GM19238 (cell line): ENCODE measurements around the gene TUBB8B.
"Not testable (repeated sequence)": the region's sequence is repeated elsewhere in the genome, so short reads cannot be mapped to it uniquely, and the experiment has no call there.

Experiments
- DNase-seq: peaks from one replicate; pipeline ENCODE4 v3.0.0; 2011; ENCODE audit warnings: low spot score; ENCODE audit not compliant: insufficient read length

Gene TUBB8B

GRCh38 chr18:49176-49665 lies at the start of gene TUBB8B:
Gene TUBB8B (minus strand): TSS chr18:49615. CDS start chr18:49557, 58 bp downstream.
- DNase-seq: not testable (repeated sequence)

- DNase-seq: not testable (repeated sequence)
Observed at GRCh38 chr18:97252-97914, 48.0 kb upstream of the TUBB8B start.

- not testable (repeated sequence) for DNase-seq
Observed at GRCh38 chr18:96767-97131, 47.3 kb upstream of the TUBB8B start.

DNA sequence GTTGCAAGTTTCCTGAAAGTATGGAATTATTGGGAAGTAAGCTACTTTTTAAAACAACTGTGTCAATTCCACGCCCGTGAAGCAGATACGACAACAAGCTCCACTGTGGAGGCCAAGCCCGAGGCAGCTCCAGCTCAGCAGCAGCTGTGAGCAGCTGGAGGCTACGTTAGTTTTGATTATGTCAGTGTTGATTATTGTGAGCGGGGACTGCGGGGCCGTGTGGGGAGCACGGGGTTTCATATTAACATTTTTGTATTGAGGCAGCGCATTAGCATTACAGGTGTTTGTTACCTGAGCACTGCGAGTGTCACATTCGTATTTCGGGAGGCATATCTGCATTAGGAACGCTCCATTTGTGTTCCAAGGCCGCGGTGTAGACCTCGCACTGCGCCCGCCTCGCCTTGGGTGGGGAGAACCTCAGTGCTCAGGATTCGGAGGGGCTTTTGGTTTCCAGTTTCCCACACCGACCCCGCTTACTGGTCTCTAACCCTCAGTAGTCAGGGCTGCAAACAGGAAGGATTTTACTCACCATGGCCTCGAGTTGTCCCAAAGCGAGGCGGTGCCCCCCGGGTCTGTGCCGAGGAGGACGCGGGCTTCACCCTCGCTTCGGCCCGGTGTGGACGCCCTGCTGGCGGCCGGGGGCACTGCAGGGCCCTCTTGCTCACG lies 46.8 kb upstream of the TUBB8B start:
- not testable (repeated sequence) for DNase-seq

- not testable (repeated sequence) for DNase-seq
Observed at GRCh38 chr18:95580-95979, 46.2 kb upstream of the TUBB8B start.

- DNase-seq: not testable (repeated sequence)
Observed at GRCh38 chr18:93897-94408, 44.5 kb upstream of the TUBB8B start.

- not testable (repeated sequence) for DNase-seq
Observed at GRCh38 chr18:91561-91960, 42.1 kb upstream of the TUBB8B start.

GRCh38 chr18:90396-91193 lies 41.2 kb upstream of the TUBB8B start:
- DNase-seq: not testable (repeated sequence)

DNA sequence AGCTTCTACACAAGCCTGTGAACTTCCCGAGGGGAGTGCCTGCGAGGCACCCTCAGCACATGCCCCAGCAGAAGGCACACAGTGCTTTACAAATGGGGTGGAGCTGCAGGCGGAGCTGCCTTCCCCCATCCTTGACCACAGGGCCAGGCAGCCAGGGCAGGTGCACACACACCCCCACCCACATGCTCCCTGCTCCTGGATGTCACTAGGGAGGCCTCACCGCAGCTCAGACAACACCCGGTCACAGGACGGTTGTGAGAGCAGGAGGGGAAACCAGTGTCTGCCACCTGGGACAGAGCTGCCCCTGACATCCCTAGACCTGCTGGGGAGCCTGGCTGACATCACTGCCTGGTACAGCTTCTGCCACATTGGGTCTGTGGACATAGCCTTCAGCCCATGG lies 39.7 kb upstream of the TUBB8B start:
- not testable (repeated sequence) for DNase-seq

GRCh38 chr18:84801-85200 lies 35.4 kb upstream of the TUBB8B start:
- DNase-seq: not testable (repeated sequence)

- DNase-seq: not testable (repeated sequence)
Observed at GRCh38 chr18:82626-83209, 33.3 kb upstream of the TUBB8B start.

GRCh38 chr18:80881-81280 lies 31.5 kb upstream of the TUBB8B start:
- DNase-seq: not testable (repeated sequence)

DNA sequence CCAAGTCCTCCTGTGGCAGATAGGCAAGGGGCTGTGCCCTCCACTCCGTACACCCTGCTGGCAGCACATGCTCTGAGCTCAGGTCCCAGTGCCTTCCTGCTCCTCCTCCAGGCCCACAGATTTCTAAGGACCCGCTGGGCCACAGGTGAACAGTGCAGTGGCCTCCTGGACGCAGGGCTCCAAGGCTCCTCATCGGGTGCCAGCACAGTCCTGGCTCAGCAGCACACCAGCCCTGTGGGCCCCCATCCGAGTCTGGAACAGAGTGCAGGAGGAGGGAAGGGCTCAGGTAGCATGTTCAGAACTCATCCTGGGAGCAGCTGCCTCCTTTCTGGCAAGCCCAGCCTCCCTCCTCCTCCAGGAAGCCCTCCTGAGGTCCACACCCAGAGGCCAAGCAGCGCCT lies 30.8 kb upstream of the TUBB8B start:
- DNase-seq: not testable (repeated sequence)

DNA sequence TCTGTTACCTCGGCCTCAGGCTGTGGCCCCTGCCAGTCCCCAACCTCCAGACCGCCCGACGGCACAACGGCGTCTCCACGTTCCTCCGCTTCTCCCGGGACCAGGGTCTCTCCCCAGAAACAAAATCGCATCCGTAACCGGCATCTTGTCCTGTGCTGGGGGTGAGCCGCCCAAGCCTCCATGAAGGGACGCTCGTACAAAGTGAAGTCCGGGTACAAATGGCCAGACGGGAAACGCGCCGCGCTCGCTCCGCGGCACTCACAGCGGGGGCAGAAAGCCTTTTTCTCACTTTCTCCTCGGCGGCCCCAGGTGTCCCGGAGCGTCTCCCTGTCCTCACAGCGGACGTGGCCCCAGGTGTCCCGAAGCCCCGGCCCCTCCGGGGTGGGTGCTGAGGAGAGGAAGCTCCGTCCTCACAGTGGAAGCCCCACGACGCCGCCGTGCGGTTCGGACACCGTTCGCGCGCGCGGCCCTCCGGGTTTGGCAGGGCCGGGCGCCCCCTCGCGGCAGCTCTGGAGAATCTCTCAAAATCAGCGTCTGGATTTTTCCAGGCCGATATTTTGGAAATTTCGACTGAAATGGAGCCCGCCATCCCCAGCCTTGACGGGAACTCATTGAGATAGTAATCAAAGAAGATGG lies 26.2 kb upstream of the TUBB8B start:
- not testable (repeated sequence) for DNase-seq

DNA sequence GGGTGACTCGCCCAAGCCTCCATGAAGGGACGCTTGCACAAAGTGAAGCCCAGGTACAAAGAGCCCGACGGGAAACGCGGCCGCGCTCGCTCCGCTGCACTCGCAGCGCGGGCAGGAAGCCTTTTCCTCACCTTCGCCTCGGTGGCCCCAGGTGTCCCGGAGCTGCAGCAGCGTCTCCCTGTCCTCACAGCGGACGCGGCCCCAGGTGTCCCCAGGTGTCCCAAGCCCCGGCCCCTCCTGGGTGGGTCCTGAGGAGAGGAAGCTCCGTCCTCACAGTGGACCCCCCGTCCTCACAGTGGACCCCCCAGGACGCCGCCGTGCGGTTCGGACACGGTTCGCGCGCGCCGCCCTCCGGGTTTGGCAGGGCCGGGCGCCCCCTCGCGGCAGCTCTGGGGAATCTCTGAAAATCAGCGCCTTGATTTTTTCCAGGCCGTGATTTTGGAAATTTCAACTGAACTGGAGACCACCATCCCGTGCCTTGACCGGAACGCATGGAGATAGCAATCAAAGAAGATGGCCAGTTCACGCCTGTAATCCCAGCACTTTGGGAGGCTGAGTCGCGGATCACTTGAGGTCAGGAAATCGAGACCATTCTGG lies 23.9 kb upstream of the TUBB8B start:
- DNase-seq: not testable (repeated sequence)

GRCh38 chr18:67701-68100 lies 18.3 kb upstream of the TUBB8B start:
- DNase-seq: not testable (repeated sequence)

DNA sequence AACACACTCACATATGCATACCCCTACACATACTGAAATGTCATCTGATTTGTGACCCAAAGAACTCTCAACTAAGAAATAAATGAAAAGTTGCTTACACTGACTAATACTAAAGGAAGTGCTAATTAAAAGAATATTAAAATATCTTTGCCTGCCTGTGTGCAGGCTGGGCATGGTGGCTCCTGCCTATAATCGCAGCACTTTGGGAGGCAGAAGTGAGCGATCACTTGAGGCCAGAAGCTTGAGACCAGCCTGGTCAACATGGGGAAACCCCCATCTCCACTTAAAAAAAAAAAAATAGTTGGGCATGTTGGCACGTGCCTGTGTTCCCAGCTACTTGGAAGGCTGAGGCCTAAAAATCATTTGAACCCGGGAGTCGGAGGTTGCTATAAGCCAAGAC lies 14.9 kb upstream of the TUBB8B start:
- not testable (repeated sequence) for DNase-seq

DNA sequence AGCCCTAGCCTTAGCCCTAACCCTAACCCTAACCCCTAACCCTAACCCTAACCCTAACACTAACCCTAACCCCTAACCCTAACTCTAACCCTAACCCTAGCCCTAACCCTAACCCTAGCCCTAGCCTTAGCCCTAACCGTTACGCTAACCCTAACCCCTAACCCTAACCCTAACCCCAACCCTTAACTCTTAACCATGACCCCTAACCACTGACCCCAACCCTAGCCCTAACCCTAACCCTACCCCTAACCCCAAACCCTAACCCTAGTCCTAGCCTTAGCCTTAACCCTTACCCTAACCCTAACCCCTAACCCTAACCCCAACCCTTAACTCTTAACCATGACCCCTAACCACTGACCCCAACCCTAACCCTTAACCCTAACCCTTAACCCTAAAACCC lies 14.2 kb upstream of the TUBB8B start:
- not testable (repeated sequence) for DNase-seq

GRCh38 chr18:54388-54787 lies 5.0 kb upstream of the TUBB8B start:
- not testable (repeated sequence) for DNase-seq

GRCh38 chr18:48696-49095 lies 719 bp downstream of the TUBB8B start:
- DNase-seq: not testable (repeated sequence)
